ENCODE measurements around the gene ZMYND12.

DNA sequence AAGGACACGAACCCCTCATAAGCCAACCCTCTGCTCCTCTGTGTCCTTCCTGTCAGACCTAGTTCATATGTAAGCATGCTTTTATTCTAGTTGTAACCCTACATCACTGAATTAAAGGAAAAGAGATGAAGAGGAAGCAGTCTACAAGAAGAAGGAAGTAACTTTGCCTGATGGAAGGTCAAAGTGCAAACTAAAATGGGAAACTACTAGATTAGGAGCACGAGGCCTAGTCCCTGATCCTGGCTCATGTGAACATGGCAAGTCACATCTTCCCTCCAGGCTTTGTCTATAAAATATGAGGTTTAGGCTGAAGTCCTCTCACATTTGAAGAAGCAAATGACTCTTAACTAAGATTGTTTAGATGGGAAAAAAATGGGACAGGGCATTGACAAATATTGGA is 13.2 kb downstream of the ZMYND12 start:
- TF ChIP-seq ZFX (IDR thresholded peaks at IDR 0.05; ENCODE audit: borderline replicate concordance), result no peak
- TF ChIP-seq, protein P1, sequence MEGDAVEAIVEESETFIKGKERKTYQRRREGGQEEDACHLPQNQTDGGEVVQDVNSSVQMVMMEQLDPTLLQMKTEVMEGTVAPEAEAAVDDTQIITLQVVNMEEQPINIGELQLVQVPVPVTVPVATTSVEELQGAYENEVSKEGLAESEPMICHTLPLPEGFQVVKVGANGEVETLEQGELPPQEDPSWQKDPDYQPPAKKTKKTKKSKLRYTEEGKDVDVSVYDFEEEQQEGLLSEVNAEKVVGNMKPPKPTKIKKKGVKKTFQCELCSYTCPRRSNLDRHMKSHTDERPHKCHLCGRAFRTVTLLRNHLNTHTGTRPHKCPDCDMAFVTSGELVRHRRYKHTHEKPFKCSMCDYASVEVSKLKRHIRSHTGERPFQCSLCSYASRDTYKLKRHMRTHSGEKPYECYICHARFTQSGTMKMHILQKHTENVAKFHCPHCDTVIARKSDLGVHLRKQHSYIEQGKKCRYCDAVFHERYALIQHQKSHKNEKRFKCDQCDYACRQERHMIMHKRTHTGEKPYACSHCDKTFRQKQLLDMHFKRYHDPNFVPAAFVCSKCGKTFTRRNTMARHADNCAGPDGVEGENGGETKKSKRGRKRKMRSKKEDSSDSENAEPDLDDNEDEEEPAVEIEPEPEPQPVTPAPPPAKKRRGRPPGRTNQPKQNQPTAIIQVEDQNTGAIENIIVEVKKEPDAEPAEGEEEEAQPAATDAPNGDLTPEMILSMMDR (IDR thresholded peaks at IDR 0.05), result no peak

All from 22Rv1 (cell line).